Measurements from ENCODE around the gene ATAD3A. TPM values are rescaled to one million over a fixed set of nuclear protein-coding genes. Genes with fewer than 3 reads are reported as not detected.

The ATAD3A gene
- total RNA-seq, 1 experiment from 2014 or later: 92.7 TPM

- H3K4me3 ChIP-seq (ENCODE audit: low read depth, low read length, poor library complexity, severe bottlenecking): no peak overlapping the region
- ChIA-PET CTCF (no interaction called here), POLR2A (ENCODE audit: low non-redundant PET) (no interaction called here)
- intact Hi-C loops (cut with micrococcal nuclease; ENCODE audit: unreplicated experiment): no loop called here
- no TSS peak for BruUV-seq (replicated peaks)
- no peak for TF ChIP-seq CTCF (conservative IDR thresholded peaks at IDR 0.05; ENCODE audit: low read depth, low read length)
- no peak for TF ChIP-seq EZH2 (IDR thresholded peaks at IDR 0.05; ENCODE audit: borderline replicate concordance, low read depth, low read length, poor library complexity, severe bottlenecking)
- H3K27me3 ChIP-seq (replicated peaks; ENCODE audit: insufficient read depth, low read depth, low read length, poor library complexity): no peaks in the 10 kb centered on the region
- H3K36me3 ChIP-seq (ENCODE audit: insufficient read depth, low read length, poor library complexity, severe bottlenecking): peaks cover 27% of the 10 kb centered on the region
- H3K27ac ChIP-seq (ENCODE audit: low read depth, low read length, poor library complexity, severe bottlenecking): no peak overlapping the region
- H3K9me3 ChIP-seq (ENCODE audit: low read depth, low read length, poor library complexity, severe bottlenecking): no peaks in the 10 kb centered on the region
- no peak for DNase-seq (ENCODE audit: low spot score)
- H3K4me1 ChIP-seq (ENCODE audit: insufficient read depth, low read length, poor library complexity, severe bottlenecking): no peaks in the 10 kb centered on the region
Measured at GRCh38 chr1:1544544-1544943, 32.6 kb downstream of the ATAD3A start.

GRCh38 chr1:1545946-1546737 is 34.2 kb downstream of the ATAD3A start:
- BruUV-seq (replicated peaks): no TSS peak
- no peaks in the 10 kb centered on the region for H3K27me3 ChIP-seq (replicated peaks; ENCODE audit: insufficient read depth, low read depth, low read length, poor library complexity)
- no peak overlapping the region for H3K27ac ChIP-seq (ENCODE audit: low read depth, low read length, poor library complexity, severe bottlenecking)
- CTCF ChIA-PET: no interaction called here
- no peak for DNase-seq (ENCODE audit: low spot score)
- H3K36me3 ChIP-seq (ENCODE audit: insufficient read depth, low read length, poor library complexity, severe bottlenecking): peaks cover 24% of the 10 kb centered on the region
- intact Hi-C loops (cut with micrococcal nuclease; ENCODE audit: unreplicated experiment): no loop called here
- no peak overlapping the region for H3K4me3 ChIP-seq (ENCODE audit: low read depth, low read length, poor library complexity, severe bottlenecking)
- H3K4me1 ChIP-seq (ENCODE audit: insufficient read depth, low read length, poor library complexity, severe bottlenecking): no peaks in the 10 kb centered on the region
- H3K9me3 ChIP-seq (ENCODE audit: low read depth, low read length, poor library complexity, severe bottlenecking): no peaks in the 10 kb centered on the region
- POLR2A ChIA-PET (ENCODE audit: low non-redundant PET): no interaction called here
- no peak for TF ChIP-seq EZH2 (IDR thresholded peaks at IDR 0.05; ENCODE audit: borderline replicate concordance, low read depth, low read length, poor library complexity, severe bottlenecking)

GRCh38 chr1:1547011-1547410 is 35.0 kb downstream of the ATAD3A start:
- Histone ChIP-seq H3K36me3 (ENCODE audit: insufficient read depth, low read length, poor library complexity, severe bottlenecking) (peaks cover 16% of the 10 kb centered on the region), H3K4me3 (ENCODE audit: low read depth, low read length, poor library complexity, severe bottlenecking) (no peak overlapping the region), H3K4me1 (ENCODE audit: insufficient read depth, low read length, poor library complexity, severe bottlenecking) (no peaks in the 10 kb centered on the region), H3K27ac (ENCODE audit: low read depth, low read length, poor library complexity, severe bottlenecking) (no peak overlapping the region), H3K27me3 (replicated peaks; ENCODE audit: insufficient read depth, low read depth, low read length, poor library complexity) (no peaks in the 10 kb centered on the region), H3K9me3 (ENCODE audit: low read depth, low read length, poor library complexity, severe bottlenecking) (no peaks in the 10 kb centered on the region)
- CTCF ChIA-PET: no interaction called here
- BruUV-seq (replicated peaks): no TSS peak
- intact Hi-C loops (cut with micrococcal nuclease; ENCODE audit: unreplicated experiment): no loop called here
- TF ChIP-seq CTCF (conservative IDR thresholded peaks at IDR 0.05; ENCODE audit: low read depth, low read length): no peak
- no peak for TF ChIP-seq EZH2 (IDR thresholded peaks at IDR 0.05; ENCODE audit: borderline replicate concordance, low read depth, low read length, poor library complexity, severe bottlenecking)
- DNase-seq (ENCODE audit: low spot score): no peak
- POLR2A ChIA-PET (ENCODE audit: low non-redundant PET): no interaction called here

GRCh38 chr1:1547476-1547875 is 35.5 kb downstream of the ATAD3A start:
- Histone ChIP-seq H3K36me3 (ENCODE audit: insufficient read depth, low read length, poor library complexity, severe bottlenecking) (peaks cover 12% of the 10 kb centered on the region), H3K27me3 (replicated peaks; ENCODE audit: insufficient read depth, low read depth, low read length, poor library complexity) (no peaks in the 10 kb centered on the region), H3K9me3 (ENCODE audit: low read depth, low read length, poor library complexity, severe bottlenecking) (no peaks in the 10 kb centered on the region), H3K4me3 (ENCODE audit: low read depth, low read length, poor library complexity, severe bottlenecking) (no peak overlapping the region), H3K4me1 (ENCODE audit: insufficient read depth, low read length, poor library complexity, severe bottlenecking) (no peaks in the 10 kb centered on the region), H3K27ac (ENCODE audit: low read depth, low read length, poor library complexity, severe bottlenecking) (no peak overlapping the region)
- CTCF ChIA-PET: no interaction called here
- intact Hi-C loops (cut with micrococcal nuclease; ENCODE audit: unreplicated experiment): no loop called here
- no peak for DNase-seq (ENCODE audit: low spot score)
- no TSS peak for BruUV-seq (replicated peaks)
- TF ChIP-seq EZH2 (IDR thresholded peaks at IDR 0.05; ENCODE audit: borderline replicate concordance, low read depth, low read length, poor library complexity, severe bottlenecking): no peak
- no peak for TF ChIP-seq CTCF (conservative IDR thresholded peaks at IDR 0.05; ENCODE audit: low read depth, low read length)
- POLR2A ChIA-PET (ENCODE audit: low non-redundant PET): no interaction called here
